H9 (cell line): ENCODE results near the gene RSAD2. TPM values are rescaled to one million over a fixed set of nuclear protein-coding genes. Genes with fewer than 3 reads are reported as not detected.
A peak's percentile ranks its signal among the peaks of the same experiment; 100 is the strongest.

ENCODE experiments used
- DNase-seq: peaks from one replicate; pipeline ENCODE4 v3.0.0-alpha.2; 2017
- H2AFZ ChIP-seq: one replicate; pipeline ENCODE4 v1.6.1; 2013; ENCODE audit warnings: mild to moderate bottlenecking, low read length, control low read depth, moderate library complexity
- H2AK5ac ChIP-seq: 2 replicates; pipeline ENCODE4 v1.6.1; 2013; ENCODE audit warnings: low read length, control low read depth, mixed read lengths; ENCODE audit not compliant: insufficient read length
- H2BK120ac ChIP-seq: one replicate; pipeline ENCODE4 v1.6.1; 2013; ENCODE audit warnings: low read depth, mild to moderate bottlenecking, low read length, control low read depth, inconsistent platforms; ENCODE audit not compliant: poor library complexity, severe bottlenecking
- H2BK12ac ChIP-seq: 2 replicates; pipeline ENCODE4 v1.6.1; 2013; ENCODE audit warnings: low read length, control low read depth, mixed read lengths, low read depth; ENCODE audit not compliant: insufficient read length
- H2BK15ac ChIP-seq: 2 replicates; pipeline ENCODE4 v1.6.1; 2013; ENCODE audit warnings: low read depth, low read length, control low read depth
- H2BK20ac ChIP-seq: one replicate; pipeline ENCODE4 v1.6.1; 2013; ENCODE audit warnings: low read depth, mild to moderate bottlenecking, low read length, control low read depth, inconsistent platforms; ENCODE audit not compliant: poor library complexity, severe bottlenecking
- H2BK5ac ChIP-seq: 2 replicates; pipeline ENCODE4 v1.6.1; 2013; ENCODE audit warnings: low read length, control low read depth, mixed read lengths; ENCODE audit not compliant: insufficient read length
- H3K14ac ChIP-seq: 2 replicates; pipeline ENCODE4 v1.6.1; 2013; ENCODE audit warnings: low read length, control low read depth; ENCODE audit not compliant: insufficient read depth
- H3K18ac ChIP-seq: 2 replicates; pipeline ENCODE4 v1.6.1; 2013; ENCODE audit warnings: low read depth, mild to moderate bottlenecking, mixed read lengths, low read length, control low read depth; ENCODE audit not compliant: insufficient read length
- H3K23ac ChIP-seq: 2 replicates; pipeline ENCODE4 v1.6.1; 2013; ENCODE audit warnings: low read length, control low read depth, mixed read lengths, low read depth; ENCODE audit not compliant: insufficient read length
- H3K23me2 ChIP-seq: 2 replicates; pipeline ENCODE4 v1.6.1; 2013; ENCODE audit warnings: low read depth, mild to moderate bottlenecking, mixed read lengths, low read length, control low read depth; ENCODE audit not compliant: insufficient read length, poor library complexity, severe bottlenecking
- H3K27ac ChIP-seq: 2 replicates; pipeline ENCODE4 v1.5.1; 2013; ENCODE audit warnings: low read length, control low read depth, mixed read lengths, low read depth; ENCODE audit not compliant: insufficient read length
- H3K27me3 ChIP-seq: 2 replicates; pipeline ENCODE4 v1.6.1; 2013; ENCODE audit warnings: low read length, control low read depth, inconsistent platforms; ENCODE audit not compliant: insufficient read depth
- H3K4ac ChIP-seq: 2 replicates; pipeline ENCODE4 v1.6.1; 2013; ENCODE audit warnings: low read depth, mild to moderate bottlenecking, control low read depth, inconsistent platforms, low read length, moderate library complexity
- H3K4me1 ChIP-seq: 2 replicates; pipeline ENCODE4 v1.6.1; 2013; ENCODE audit warnings: low read length, control low read depth, inconsistent platforms; ENCODE audit not compliant: insufficient read depth
- H3K4me2 ChIP-seq: 2 replicates; pipeline ENCODE4 v1.6.1; 2013; ENCODE audit warnings: low read length, control low read depth, mixed read lengths; ENCODE audit not compliant: insufficient read length, insufficient read depth
- H3K56ac ChIP-seq: 2 replicates; pipeline ENCODE4 v1.6.1; 2013; ENCODE audit warnings: low read depth, mild to moderate bottlenecking, mixed read lengths, low read length, control low read depth; ENCODE audit not compliant: insufficient read length
- H3K79me1 ChIP-seq: 2 replicates; pipeline ENCODE4 v1.6.1; 2013; ENCODE audit warnings: low read depth, mild to moderate bottlenecking, moderate library complexity, low read length, control low read depth, inconsistent platforms; ENCODE audit not compliant: insufficient read depth, poor library complexity, severe bottlenecking
- H3K79me2 ChIP-seq: 2 replicates; pipeline ENCODE4 v1.6.1; 2013; ENCODE audit warnings: low read length, control low read depth, inconsistent platforms; ENCODE audit not compliant: insufficient read depth
- H3K9ac ChIP-seq: 2 replicates; pipeline ENCODE4 v1.6.1; 2013; ENCODE audit warnings: low read length, control low read depth, mixed read lengths; ENCODE audit not compliant: insufficient read length; ENCODE audit errors: extremely low read depth
- H3K9me3 ChIP-seq: one replicate; pipeline ENCODE4 v1.6.1; 2013; ENCODE audit warnings: low read depth, low read length, inconsistent platforms; ENCODE audit not compliant: control insufficient read depth
- H3T11ph ChIP-seq: one replicate; pipeline ENCODE4 v1.6.1; 2013; ENCODE audit warnings: mild to moderate bottlenecking, low read length, control low read depth, inconsistent platforms
- H4K20me1 ChIP-seq: one replicate; pipeline ENCODE4 v1.6.1; 2013; ENCODE audit not compliant: control insufficient read depth, insufficient read length, insufficient read depth
- H4K5ac ChIP-seq: 2 replicates; pipeline ENCODE4 v1.6.1; 2013; ENCODE audit warnings: low read depth, mild to moderate bottlenecking, mixed read lengths, low read length, control low read depth; ENCODE audit not compliant: insufficient read length
- H4K8ac ChIP-seq: replicated peaks from 2 replicates; pipeline ENCODE4 v1.6.1; 2013; ENCODE audit warnings: low read length, control low read depth, mixed read lengths, low read depth; ENCODE audit not compliant: insufficient read length
- H4K91ac ChIP-seq: 2 replicates; pipeline ENCODE4 v1.6.1; 2013; ENCODE audit warnings: low read depth, mild to moderate bottlenecking, moderate library complexity, mixed read lengths, low read length, control low read depth; ENCODE audit not compliant: insufficient read length
- H3K27ac Mint-ChIP-seq, 3 experiments: 2 replicates in 2 of 3; 3 replicates in 1 of 3; pipeline ENCODE4 v1.8.0; 2020 to 2021; ENCODE audit warnings: mixed read lengths in 3 of 3, mild to moderate bottlenecking in 1 of 3, moderate library complexity in 1 of 3
- H3K27me3 Mint-ChIP-seq: 2 replicates; pipeline ENCODE4 v1.8.0; 2021; ENCODE audit warnings: low read depth, mild to moderate bottlenecking, moderate library complexity, mixed read lengths
- H3K36me3 Mint-ChIP-seq, 3 experiments: 2 replicates in 2 of 3; 3 replicates in 1 of 3; pipeline ENCODE4 v1.8.0; 2020 to 2021; ENCODE audit warnings: low read depth in 3 of 3, mixed read lengths in 3 of 3; ENCODE audit not compliant: insufficient read depth in 1 of 3
- H3K4me1 Mint-ChIP-seq, 2 experiments: 2 replicates each; pipeline ENCODE4 v1.8.0; 2020; ENCODE audit warnings: mixed read lengths in 2 of 2
- H3K4me3 Mint-ChIP-seq, 2 experiments: 2 replicates in 1 of 2; 3 replicates in 1 of 2; pipeline ENCODE4 v1.8.0; 2020 to 2021; ENCODE audit warnings: mild to moderate bottlenecking in 2 of 2, mixed read lengths in 2 of 2, moderate library complexity in 1 of 2
- H3K9me3 Mint-ChIP-seq, 2 experiments: 2 replicates in 1 of 2; 3 replicates in 1 of 2; pipeline ENCODE4 v1.8.0; 2020; ENCODE audit warnings: mild to moderate bottlenecking in 2 of 2, mixed read lengths in 2 of 2, moderate library complexity in 1 of 2
- WGBS: extraction: QIAGEN DNeasy Blood & Tissue Kit; methylation state at CpG from one replicate; pipeline ENCODE4 v1.1.7; 2013; ENCODE audit warnings: missing lambda C conversion rate, low lambda C conversion rate, mixed read lengths; ENCODE audit not compliant: insufficient read length; ENCODE audit errors: extremely low coverage; 5-methylcytosine and 5-hydroxymethylcytosine counted together
- total RNA-seq: library from RNA; stranded (reverse); gene quantifications from 2 replicates; pipeline ENCODE4 v1.2.1, GENCODE V29; 2021
- TF ChIP-seq, protein P1 (sequence below): fragments of 200-600 bp; sonication (generic); conservative IDR thresholded peaks from 3 replicates; pipeline ENCODE4 v1.8.0; 2021; ENCODE audit warnings: antibody characterized with exemption, mild to moderate bottlenecking

RSAD2 gene
- total RNA-seq, 1 experiment from 2014 or later: not detected

DNA sequence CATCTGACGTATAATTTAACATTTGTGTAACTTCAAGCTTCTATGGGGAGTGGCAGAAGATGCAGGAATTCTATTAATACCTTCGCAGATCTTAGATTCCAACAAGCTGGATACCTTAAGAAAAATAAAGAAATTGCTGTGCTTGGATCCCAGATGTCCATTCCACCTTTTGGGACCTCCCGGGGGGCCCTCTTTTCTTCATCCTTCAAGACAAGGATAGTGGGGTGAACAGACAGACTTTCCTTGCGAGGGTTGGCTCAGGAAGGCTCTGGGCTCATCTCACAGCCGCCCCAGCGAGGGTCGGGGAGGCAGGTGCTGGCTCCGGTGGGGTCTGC, 39.1 kb downstream of the RSAD2 start:
- Mint-ChIP-seq H3K9me3 (no peaks in the 10 kb centered on the region; a peak in 1 of 5 replicates), H3K36me3 (peaks cover 0 to 6% (median 3%) of the 10 kb centered on the region in 3 experiments; a peak in 2 of 7 replicates), H3K4me3 (peak overlapping the region; percentile 66 to 80), H3K27me3 (peaks cover 19% of the 10 kb centered on the region), H3K4me1 (peaks cover 25 to 43% of the 10 kb centered on the region in 2 experiments), H3K27ac (no peak overlapping the region)
- Histone ChIP-seq H3K4me1 (0 out of 2 replicates have a peak, but pooled peaks cover 3% of the 10 kb centered on the region), H3K79me2 (no peaks in the 10 kb centered on the region), H2BK20ac (no peak overlapping the region), H3K23ac (no peak overlapping the region), H2BK15ac (no peak overlapping the region), H2AFZ (no peak overlapping the region), H3K18ac (no peak overlapping the region), H3K9me3 (no peaks in the 10 kb centered on the region), H2AK5ac (no peak overlapping the region), H4K91ac (no peak overlapping the region), H3K4me2 (peak overlapping the region; percentile 70), H3K9ac (no peak overlapping the region), H2BK12ac (no peak overlapping the region), H2BK120ac (no peak overlapping the region), H3T11ph (no peak overlapping the region), H3K14ac (no peak overlapping the region), H3K4ac (no peak overlapping the region), H3K56ac (no peak overlapping the region), H4K8ac (no peak overlapping the region), H3K27me3 (no peaks in the 10 kb centered on the region), H3K23me2 (peaks cover 10% of the 10 kb centered on the region), H3K79me1 (no peaks in the 10 kb centered on the region), H2BK5ac (no peak overlapping the region), H4K5ac (no peak overlapping the region), H3K27ac (no peak overlapping the region), H4K20me1 (no peaks in the 10 kb centered on the region)
- DNase-seq: no peak
- no CpG with 5 or more reads among the region's 8 CpGs for WGBS
- TF ChIP-seq, protein P1, sequence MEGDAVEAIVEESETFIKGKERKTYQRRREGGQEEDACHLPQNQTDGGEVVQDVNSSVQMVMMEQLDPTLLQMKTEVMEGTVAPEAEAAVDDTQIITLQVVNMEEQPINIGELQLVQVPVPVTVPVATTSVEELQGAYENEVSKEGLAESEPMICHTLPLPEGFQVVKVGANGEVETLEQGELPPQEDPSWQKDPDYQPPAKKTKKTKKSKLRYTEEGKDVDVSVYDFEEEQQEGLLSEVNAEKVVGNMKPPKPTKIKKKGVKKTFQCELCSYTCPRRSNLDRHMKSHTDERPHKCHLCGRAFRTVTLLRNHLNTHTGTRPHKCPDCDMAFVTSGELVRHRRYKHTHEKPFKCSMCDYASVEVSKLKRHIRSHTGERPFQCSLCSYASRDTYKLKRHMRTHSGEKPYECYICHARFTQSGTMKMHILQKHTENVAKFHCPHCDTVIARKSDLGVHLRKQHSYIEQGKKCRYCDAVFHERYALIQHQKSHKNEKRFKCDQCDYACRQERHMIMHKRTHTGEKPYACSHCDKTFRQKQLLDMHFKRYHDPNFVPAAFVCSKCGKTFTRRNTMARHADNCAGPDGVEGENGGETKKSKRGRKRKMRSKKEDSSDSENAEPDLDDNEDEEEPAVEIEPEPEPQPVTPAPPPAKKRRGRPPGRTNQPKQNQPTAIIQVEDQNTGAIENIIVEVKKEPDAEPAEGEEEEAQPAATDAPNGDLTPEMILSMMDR: no peak
